Right lobe of liver (tissue), 6 donors: ENCODE measurements around the gene RPL22. TPM values are rescaled to one million over a fixed set of nuclear protein-coding genes. Genes with fewer than 3 reads are reported as not detected.

ENCODE experiments used
- ATAC-seq, 4 donors: fragments of 200-7000 bp; cut with Tn5 transposase; one replicate each; pipeline ENCODE4 v1.9.1; 2020; ENCODE audit warnings: mild to moderate bottlenecking in 4 of 4, moderate library complexity in 4 of 4
- DNase-seq, 3 donors: peaks; one replicate each; pipeline ENCODE4 v3.0.0-alpha.2; 2020
- H3K27ac ChIP-seq, 3 donors: fragments of 200-600 bp; one replicate each; pipeline ENCODE4 v1.8.0; 2022
- H3K27me3 ChIP-seq, 2 donors: fragments of 200-600 bp; one replicate each; pipeline ENCODE4 v1.8.0; 2022
- H3K36me3 ChIP-seq, 4 donors: fragments of 200-600 bp; sonication (generic) in 1 of 4; one replicate each; pipeline versions ENCODE4 v1.5.1 to v1.8.0; 2017 to 2022; ENCODE audit warnings: control low read depth in 1 of 4
- H3K4me1 ChIP-seq, 4 donors: fragments of 200-600 bp; sonication (generic) in 1 of 4; one replicate each; pipeline versions ENCODE4 v1.5.1 to v1.8.0; 2017 to 2022; ENCODE audit warnings: control low read depth in 1 of 4
- H3K4me3 ChIP-seq, 3 donors: fragments of 200-600 bp; one replicate each; pipeline ENCODE4 v1.8.0; 2022
- H3K9me3 ChIP-seq, 4 donors: fragments of 200-600 bp; sonication (generic) in 1 of 4; one replicate each; pipeline versions ENCODE4 v1.5.1 to v1.8.0; 2017 to 2022; ENCODE audit warnings: control low read depth in 1 of 4
- POLR2A ChIP-seq: fragments of 450-650 bp; IDR thresholded peaks from one replicate; pipeline ENCODE4 v1.6.1; 2017; ENCODE audit warnings: antibody characterized with exemption, mild to moderate bottlenecking
- WGBS: methylation state at CpG from one replicate; pipeline ENCODE4 v1.1.6; 2018; ENCODE audit warnings: low coverage, low lambda C conversion rate; ENCODE audit not compliant: insufficient coverage; ENCODE audit errors: missing lambda C conversion rate; 5-methylcytosine and 5-hydroxymethylcytosine counted together
- intact Hi-C, 2 donors: fragments of 100-400 bp; cut with DNase I; formaldehyde crosslinking; loops; one replicate each; pipeline versions ENCODE4 v1.11.2 to v1.14.1; 2022
- total RNA-seq, 6 experiments: library from RNA; depleted of rRNA in 2 of 6; stranded (reverse); fragments of >200 nt in 2 of 6; fragmentation: NEBNext Ultra II Directional in 3 of 6; extraction: Animal tissue kit (Norgen Biotek cat#: 25700) in 3 of 6; gene quantifications; one replicate each; pipeline versions ENCODE4 v1.1.0 to v1.2.4, GENCODE V29; 2016 to 2023
- TF ChIP-seq, protein P1 (sequence below), 4 donors: fragments of 200-600 bp in 3 of 4; fragments of 450-650 bp in 1 of 4; IDR thresholded peaks; one replicate each; pipeline versions ENCODE4 v1.5.1 to v1.8.0; 2016 to 2022; ENCODE audit warnings: antibody characterized with exemption in 4 of 4, mild to moderate bottlenecking in 2 of 4
- donor health status: DM: no; HTN: yes; CAD: no.
- donor health status: DM: no; HTN: no; CAD: no.
- donor health status: DM: no; HTN: no; CAD: no.
- donor health status: DM: no; HTN: yes; CAD: no.
- donor health status: DM: no; HTN: yes; CAD: no.

RPL22 gene
- total RNA-seq, 6 experiments from 2014 or later = 45.4 to 156 (median 134) TPM

DNA sequence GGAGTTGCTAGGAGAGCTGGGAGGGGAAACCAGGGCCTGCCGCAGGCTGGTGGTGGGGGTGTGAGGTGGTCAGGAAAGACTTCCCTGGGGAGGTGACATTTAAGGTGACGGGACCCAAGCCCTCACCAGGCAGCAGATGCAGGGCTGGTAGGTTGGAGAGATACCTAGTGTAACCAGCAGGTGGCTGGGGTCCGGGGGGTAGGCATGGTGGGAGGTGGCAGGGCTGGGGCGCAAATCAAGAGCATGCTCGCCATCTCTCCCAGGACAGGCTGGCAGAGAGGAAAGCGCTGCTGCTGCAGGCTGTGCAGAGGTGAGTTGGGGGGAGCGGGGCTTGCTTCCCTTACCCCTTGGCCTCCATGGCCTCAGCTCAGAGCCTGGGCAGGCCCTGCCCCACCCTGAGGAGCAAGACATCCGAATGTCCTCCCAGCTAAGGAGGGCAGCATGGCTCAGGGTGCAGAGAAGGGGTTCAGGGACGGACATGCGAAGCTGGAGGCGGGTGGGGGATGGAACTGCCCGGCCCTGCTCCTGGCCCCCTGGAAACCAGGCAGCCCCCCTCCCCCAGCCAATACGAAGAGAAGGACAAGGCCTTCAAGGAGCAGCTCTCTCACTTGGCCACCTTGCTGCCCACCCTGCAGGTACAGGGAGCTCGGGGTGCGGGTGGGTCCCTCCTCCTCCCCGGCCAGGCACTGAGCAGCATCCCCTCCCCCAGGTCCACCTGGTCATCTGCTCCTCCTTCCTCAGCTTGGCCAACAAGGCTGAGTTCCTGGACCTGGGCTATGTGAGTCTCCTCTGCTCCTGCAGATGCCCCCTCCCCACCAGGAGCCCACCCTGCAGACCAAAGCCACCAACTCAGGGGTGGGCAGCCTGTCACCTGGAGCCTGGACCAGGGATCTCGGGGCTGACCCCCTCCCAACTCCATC lies 10.5 kb upstream of the RPL22 start:
- Histone ChIP-seq H3K4me1 (no peaks in the 10 kb centered on the region), H3K27ac (no peak overlapping the region), H3K4me3 (no peak overlapping the region), H3K9me3 (no peaks in the 10 kb centered on the region), H3K27me3 (no peaks in the 10 kb centered on the region), H3K36me3 (no peaks in the 10 kb centered on the region)
- no peak for ATAC-seq
- 83% methylated on average over 4 of the region's 17 CpGs for WGBS
- no peak for DNase-seq
- TF ChIP-seq POLR2A = no peak
- TF ChIP-seq, protein P1, sequence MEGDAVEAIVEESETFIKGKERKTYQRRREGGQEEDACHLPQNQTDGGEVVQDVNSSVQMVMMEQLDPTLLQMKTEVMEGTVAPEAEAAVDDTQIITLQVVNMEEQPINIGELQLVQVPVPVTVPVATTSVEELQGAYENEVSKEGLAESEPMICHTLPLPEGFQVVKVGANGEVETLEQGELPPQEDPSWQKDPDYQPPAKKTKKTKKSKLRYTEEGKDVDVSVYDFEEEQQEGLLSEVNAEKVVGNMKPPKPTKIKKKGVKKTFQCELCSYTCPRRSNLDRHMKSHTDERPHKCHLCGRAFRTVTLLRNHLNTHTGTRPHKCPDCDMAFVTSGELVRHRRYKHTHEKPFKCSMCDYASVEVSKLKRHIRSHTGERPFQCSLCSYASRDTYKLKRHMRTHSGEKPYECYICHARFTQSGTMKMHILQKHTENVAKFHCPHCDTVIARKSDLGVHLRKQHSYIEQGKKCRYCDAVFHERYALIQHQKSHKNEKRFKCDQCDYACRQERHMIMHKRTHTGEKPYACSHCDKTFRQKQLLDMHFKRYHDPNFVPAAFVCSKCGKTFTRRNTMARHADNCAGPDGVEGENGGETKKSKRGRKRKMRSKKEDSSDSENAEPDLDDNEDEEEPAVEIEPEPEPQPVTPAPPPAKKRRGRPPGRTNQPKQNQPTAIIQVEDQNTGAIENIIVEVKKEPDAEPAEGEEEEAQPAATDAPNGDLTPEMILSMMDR (IDR thresholded peaks at IDR 0.05) = no peak
- intact Hi-C loops = no loop called here

DNA sequence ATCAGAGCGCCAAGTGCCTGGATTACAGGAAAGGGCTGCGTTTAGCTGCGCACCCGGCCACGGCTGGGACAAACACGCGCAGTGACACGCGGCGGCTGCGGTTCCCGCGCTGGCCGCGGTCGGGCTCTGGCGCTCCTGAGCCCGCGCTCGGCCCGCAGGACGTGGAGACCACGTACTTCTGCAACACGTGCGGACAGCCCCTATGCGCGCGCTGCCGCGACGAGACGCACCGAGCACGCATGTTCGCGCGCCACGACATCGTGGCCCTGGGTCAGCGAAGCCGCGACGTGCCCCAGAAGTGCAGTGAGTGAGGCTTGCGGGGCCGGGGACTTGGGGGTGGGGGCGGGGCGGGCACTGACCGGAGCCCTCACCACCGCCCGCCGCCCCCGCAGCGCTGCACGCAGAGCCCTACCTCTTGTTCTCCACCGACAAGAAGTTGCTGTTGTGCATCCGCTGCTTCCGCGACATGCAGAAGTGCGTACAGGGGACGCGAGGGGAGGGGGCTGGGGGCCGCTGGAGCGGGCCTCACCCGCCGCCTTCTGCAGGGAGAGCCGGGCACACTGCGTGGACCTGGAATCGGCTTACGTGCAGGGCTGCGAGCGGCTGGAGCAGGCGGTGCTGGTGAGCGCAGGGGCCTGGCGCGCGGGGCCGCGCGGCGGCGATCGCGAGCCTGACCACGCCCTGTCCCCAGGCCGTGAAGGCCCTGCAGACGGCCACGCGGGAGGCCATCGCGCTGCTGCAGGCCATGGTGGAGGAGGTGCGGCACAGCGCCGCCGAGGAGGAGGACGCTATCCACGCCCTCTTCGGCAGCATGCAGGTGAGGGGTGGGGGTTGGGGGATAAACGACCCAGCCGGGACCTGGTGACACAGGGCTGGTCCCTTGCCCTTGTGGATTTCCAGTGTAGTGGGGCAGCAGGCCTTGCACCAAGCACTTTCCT lies 9.6 kb upstream of the RPL22 start:
- H3K27ac ChIP-seq = no peak overlapping the region
- intact Hi-C loops = no loop called here
- ATAC-seq = peak in 1 of 4 donors; percentile 8
- TF ChIP-seq, protein P1 (IDR thresholded peaks at IDR 0.05) = peak in 3 of 4 donors; percentile 24 to 40 (median 39)
- TF ChIP-seq POLR2A = no peak
- no peaks in the 10 kb centered on the region for H3K9me3 ChIP-seq
- no peak for DNase-seq
- no peaks in the 10 kb centered on the region for H3K4me1 ChIP-seq
- H3K4me3 ChIP-seq = peak overlapping the region in 2 of 3 donors; percentile 14 to 31
- WGBS = 0% methylated on average over 2 of the region's 99 CpGs
- no peaks in the 10 kb centered on the region for H3K36me3 ChIP-seq
- no peaks in the 10 kb centered on the region for H3K27me3 ChIP-seq

- Histone ChIP-seq H3K36me3 (no peaks in the 10 kb centered on the region), H3K9me3 (no peaks in the 10 kb centered on the region), H3K4me3 (no peak overlapping the region), H3K27me3 (no peaks in the 10 kb centered on the region), H3K27ac (no peak overlapping the region), H3K4me1 (no peaks in the 10 kb centered on the region)
- WGBS = no CpG with 5 or more reads among the region's 10 CpGs
- TF ChIP-seq, protein P1 (IDR thresholded peaks at IDR 0.05) = no peak
- TF ChIP-seq POLR2A = no peak
- ATAC-seq = no peak
- intact Hi-C loops = no loop called here
- no peak for DNase-seq
Measured at GRCh38 chr1:6207921-6208320, 8.5 kb upstream of the RPL22 start.

DNA sequence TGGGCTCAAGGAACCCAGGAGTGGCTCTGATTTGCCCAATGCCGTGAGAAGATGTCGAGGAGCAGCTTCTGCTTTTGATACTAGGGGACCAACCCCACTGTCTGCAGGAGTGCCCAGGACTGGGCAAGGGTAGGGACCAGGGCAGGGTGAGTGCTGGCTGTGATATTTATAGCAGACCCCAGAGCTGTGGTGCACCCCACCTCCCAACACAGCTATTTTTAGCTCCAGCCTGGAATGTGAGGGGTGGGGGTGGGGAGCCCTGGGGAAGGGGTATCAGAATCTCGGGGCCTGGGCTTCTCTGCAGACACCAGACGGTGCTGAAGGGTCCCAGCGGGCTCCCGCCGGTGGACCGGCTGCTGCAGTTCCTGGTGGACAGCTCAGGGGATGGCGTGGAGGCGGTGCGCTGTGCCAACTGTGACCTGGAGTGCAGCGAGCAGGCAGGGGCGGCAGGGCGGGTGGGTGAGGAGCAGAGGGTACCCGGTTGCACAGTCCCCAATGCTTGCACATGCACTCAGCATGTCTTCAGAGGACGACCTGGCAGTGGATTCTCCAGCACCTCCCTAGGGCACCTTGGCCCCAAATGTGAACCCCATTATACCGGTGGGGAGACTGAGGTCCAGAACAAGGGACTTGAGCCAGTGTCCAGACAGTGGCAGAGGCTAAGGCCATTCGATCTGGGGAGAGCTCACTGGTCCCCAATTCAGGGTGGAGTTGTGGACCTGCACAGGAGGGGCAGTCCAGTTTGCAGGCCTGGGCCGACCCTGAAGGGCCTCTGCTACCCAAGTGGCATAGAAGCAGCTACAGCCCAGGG lies 7.9 kb upstream of the RPL22 start:
- DNase-seq = no peak
- 90% methylated on average over 2 of the region's 19 CpGs for WGBS
- H3K4me3 ChIP-seq = peak overlapping the region in 2 of 3 donors; percentile 68 to 85
- no peaks in the 10 kb centered on the region for H3K36me3 ChIP-seq
- H3K9me3 ChIP-seq = no peaks in the 10 kb centered on the region
- no peaks in the 10 kb centered on the region for H3K27me3 ChIP-seq
- intact Hi-C loops = no loop called here
- ATAC-seq = no peak
- no peak overlapping the region for H3K27ac ChIP-seq
- TF ChIP-seq POLR2A = no peak
- TF ChIP-seq, protein P1 (IDR thresholded peaks at IDR 0.05) = no peak
- no peaks in the 10 kb centered on the region for H3K4me1 ChIP-seq
